HG03060 (cell line): ENCODE data around the gene IFI35.
"Not testable (repeated sequence)": the region's sequence is repeated elsewhere in the genome, so short reads cannot be mapped to it uniquely, and the experiment has no call there.

Source experiments
- ATAC-seq: cut with Tn5 transposase; IDR thresholded peaks from one replicate; pipeline ENCODE4 v1.9.1; 2021; ENCODE audit warnings: low read depth, moderate number of reproducible peaks; ENCODE audit not compliant: unreplicated experiment

The IFI35 gene

GRCh38 chr17:43006639-43007551 is at the start of gene IFI35:
TSS of gene IFI35 (plus strand) at chr17:43006784. CDS start at chr17:43006948, 164 bp downstream.
- ATAC-seq, result no peak

- ATAC-seq, result no peak
These were observed 42.2 kb upstream of the IFI35 start, which contains the start of gene AARSD1 for GRCh38 chr17:42964161-42964932. TSS of gene AARSD1 (minus strand) at chr17:42964454. CDS start at chr17:42964440, 14 bp downstream.

- ATAC-seq, result no peak
These were observed 38.7 kb upstream of the IFI35 start for GRCh38 chr17:42967925-42968324.

- ATAC-seq, result no peak
These were observed 37.5 kb upstream of the IFI35 start for GRCh38 chr17:42969001-42969581.

- no peak for ATAC-seq
These were observed 35.0 kb upstream of the IFI35 start for GRCh38 chr17:42971589-42971988.

GRCh38 chr17:42973323-42973722 is 33.3 kb upstream of the IFI35 start:
- not testable (repeated sequence) for ATAC-seq

- ATAC-seq, result no peak
These were observed 31.3 kb upstream of the IFI35 start for GRCh38 chr17:42975265-42975664.

GRCh38 chr17:42975701-42976100 is 30.9 kb upstream of the IFI35 start:
- ATAC-seq, result not testable (repeated sequence)

- ATAC-seq, result no peak
These were observed 26.9 kb upstream of the IFI35 start, which contains the start of gene PTGES3L for GRCh38 chr17:42979511-42980273. TSS of gene PTGES3L (minus strand) at chr17:42980080. CDS start at chr17:42980053, 27 bp downstream.

GRCh38 chr17:42980274-42980765 is 26.3 kb upstream of the IFI35 start, which contains the start of gene RUNDC1:
TSS of gene RUNDC1 (plus strand) at chr17:42980565. CDS start at chr17:42980577, 12 bp downstream.
- peak; percentile 45 for ATAC-seq

GRCh38 chr17:42980766-42981397 is 25.7 kb upstream of the IFI35 start:
- no peak for ATAC-seq

- no peak for ATAC-seq
These were observed 24.3 kb upstream of the IFI35 start for GRCh38 chr17:42982266-42982665.

- no peak for ATAC-seq
These were observed 21.4 kb upstream of the IFI35 start for GRCh38 chr17:42985225-42985624.

- no peak for ATAC-seq
These were observed 17.4 kb upstream of the IFI35 start for GRCh38 chr17:42989141-42989540.

- ATAC-seq, result no peak
These were observed 16.6 kb upstream of the IFI35 start for GRCh38 chr17:42989726-42990652.

- ATAC-seq, result no peak
These were observed 15.1 kb upstream of the IFI35 start for GRCh38 chr17:42991471-42991870.

- ATAC-seq, result no peak
These were observed 13.7 kb upstream of the IFI35 start for GRCh38 chr17:42992872-42993271.

GRCh38 chr17:42993913-42994312 is 12.7 kb upstream of the IFI35 start:
- ATAC-seq, result not testable (repeated sequence)
